Glomerular endothelial cell (primary cell): ENCODE results near the gene AGBL1. TPM values are rescaled to one million over a fixed set of nuclear protein-coding genes. Genes with fewer than 3 reads are reported as not detected.

Source experiments
- DNase-seq: peaks from one replicate; pipeline ENCODE4 v3.0.0-alpha.2; 2011; ENCODE audit warnings: low read depth, low spot score; ENCODE audit errors: extremely low read depth
- total RNA-seq: library from RNA; depleted of rRNA; stranded (reverse); fragments of >200 nt; gene quantifications from 2 replicates; pipeline ENCODE4 v1.2.3, GENCODE V29; 2015

AGBL1 gene
- total RNA-seq, 1 donor from 2014 or later = not detected

GRCh38 chr15:86903642-86904421 is 824.2 kb downstream of the AGBL1 start:
- no peak for DNase-seq

GRCh38 chr15:86905625-86906256 is 826.1 kb downstream of the AGBL1 start:
- DNase-seq = no peak

- DNase-seq = no peak
These were observed 826.7 kb downstream of the AGBL1 start for GRCh38 chr15:86906376-86906775.

GRCh38 chr15:86911022-86911421 is 831.4 kb downstream of the AGBL1 start:
- DNase-seq = no peak

GRCh38 chr15:86912661-86913060 is 833.0 kb downstream of the AGBL1 start:
- no peak for DNase-seq

GRCh38 chr15:86915811-86916331 is 836.2 kb downstream of the AGBL1 start:
- DNase-seq = no peak

- no peak for DNase-seq
These were observed 837.1 kb downstream of the AGBL1 start for GRCh38 chr15:86916671-86917360.

- no peak for DNase-seq
These were observed 837.6 kb downstream of the AGBL1 start for GRCh38 chr15:86917361-86917671.

- DNase-seq = no peak
These were observed 839.9 kb downstream of the AGBL1 start for GRCh38 chr15:86919581-86919980.

GRCh38 chr15:86929461-86929860 is 849.8 kb downstream of the AGBL1 start:
- no peak for DNase-seq

GRCh38 chr15:86932456-86932855 is 852.8 kb downstream of the AGBL1 start:
- no peak for DNase-seq

- DNase-seq = no peak
These were observed 856.2 kb downstream of the AGBL1 start for GRCh38 chr15:86935841-86936240.

GRCh38 chr15:86942285-86942684 is 862.6 kb downstream of the AGBL1 start:
- DNase-seq = no peak

- DNase-seq = no peak
These were observed 869.0 kb downstream of the AGBL1 start for GRCh38 chr15:86948719-86949118.

- DNase-seq = no peak
These were observed 879.6 kb downstream of the AGBL1 start for GRCh38 chr15:86959254-86959653.

- DNase-seq = no peak
These were observed 882.0 kb downstream of the AGBL1 start for GRCh38 chr15:86961669-86962068.

- no peak for DNase-seq
These were observed 884.6 kb downstream of the AGBL1 start for GRCh38 chr15:86964271-86964670.

- no peak for DNase-seq
These were observed 888.6 kb downstream of the AGBL1 start for GRCh38 chr15:86968244-86968643.

- no peak for DNase-seq
These were observed 889.7 kb downstream of the AGBL1 start for GRCh38 chr15:86969364-86969763.

GRCh38 chr15:86973284-86973844 is 893.7 kb downstream of the AGBL1 start:
- DNase-seq = no peak

- DNase-seq = no peak
These were observed 908.4 kb downstream of the AGBL1 start for GRCh38 chr15:86988033-86988432.
